A673 (cell line): ENCODE results near the gene CABLES2.

Source experiments
- EZH2 ChIP-seq: fragments of 200-600 bp; sonication (generic); IDR thresholded peaks from 2 replicates; pipeline ENCODE4 v1.6.1; 2017; ENCODE audit warnings: borderline replicate concordance, low read depth, mild to moderate bottlenecking, mixed read lengths, antibody characterized with exemption, low read length; ENCODE audit not compliant: poor library complexity, severe bottlenecking
- TF ChIP-seq, protein P1 (sequence below): fragments of 300-800, 200-600 bp; sonication (generic); conservative IDR thresholded peaks from 2 replicates; pipeline ENCODE4 v1.5.1; 2017; ENCODE audit warnings: low read depth, mild to moderate bottlenecking, antibody characterized with exemption, low read length, moderate library complexity, mixed read lengths

DNA sequence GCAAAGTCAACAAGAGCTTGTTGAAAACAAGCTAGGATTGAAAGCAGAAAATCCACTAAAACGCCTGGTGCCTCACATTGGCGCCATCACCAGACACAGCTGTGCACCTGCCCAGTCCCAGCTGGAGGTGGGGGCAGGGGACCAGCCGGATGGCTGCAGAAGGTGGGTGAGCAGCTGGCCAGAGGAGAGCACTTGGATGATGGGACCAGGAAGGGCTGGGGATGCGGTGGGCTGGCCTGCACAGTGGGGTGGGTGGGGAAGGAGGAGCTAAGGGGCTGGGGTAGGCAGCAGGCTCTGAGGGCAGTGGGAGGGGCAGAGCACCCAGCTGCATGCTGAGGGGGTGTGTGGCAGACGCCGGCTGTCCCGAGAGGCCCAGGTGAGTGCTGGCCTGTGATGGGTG, 7.1 kb downstream of the CABLES2 start:
- TF ChIP-seq, protein P1, sequence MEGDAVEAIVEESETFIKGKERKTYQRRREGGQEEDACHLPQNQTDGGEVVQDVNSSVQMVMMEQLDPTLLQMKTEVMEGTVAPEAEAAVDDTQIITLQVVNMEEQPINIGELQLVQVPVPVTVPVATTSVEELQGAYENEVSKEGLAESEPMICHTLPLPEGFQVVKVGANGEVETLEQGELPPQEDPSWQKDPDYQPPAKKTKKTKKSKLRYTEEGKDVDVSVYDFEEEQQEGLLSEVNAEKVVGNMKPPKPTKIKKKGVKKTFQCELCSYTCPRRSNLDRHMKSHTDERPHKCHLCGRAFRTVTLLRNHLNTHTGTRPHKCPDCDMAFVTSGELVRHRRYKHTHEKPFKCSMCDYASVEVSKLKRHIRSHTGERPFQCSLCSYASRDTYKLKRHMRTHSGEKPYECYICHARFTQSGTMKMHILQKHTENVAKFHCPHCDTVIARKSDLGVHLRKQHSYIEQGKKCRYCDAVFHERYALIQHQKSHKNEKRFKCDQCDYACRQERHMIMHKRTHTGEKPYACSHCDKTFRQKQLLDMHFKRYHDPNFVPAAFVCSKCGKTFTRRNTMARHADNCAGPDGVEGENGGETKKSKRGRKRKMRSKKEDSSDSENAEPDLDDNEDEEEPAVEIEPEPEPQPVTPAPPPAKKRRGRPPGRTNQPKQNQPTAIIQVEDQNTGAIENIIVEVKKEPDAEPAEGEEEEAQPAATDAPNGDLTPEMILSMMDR, result no peak
- no peak for TF ChIP-seq EZH2
